Measurements from ENCODE around the gene HEPHL1. TPM values are rescaled to one million over a fixed set of nuclear protein-coding genes. Genes with fewer than 3 reads are reported as not detected.

Gene HEPHL1
- total RNA-seq, 2 donors from 2014 or later: not detected

- Histone ChIP-seq H3K27me3 (replicated peaks; ENCODE audit: insufficient read depth) (no peaks in the 10 kb centered on the region), H3K4me1 (ENCODE audit: control insufficient read depth in 1 of 2, low read depth in 2 of 2) (peaks cover 22 to 64% of the 10 kb centered on the region in 2 donors), H3K4me3 (no peak overlapping the region), H3K27ac (peak overlapping the region in 1 of 2 donors; percentile 10), H3K9me3 (no peaks in the 10 kb centered on the region), H3K36me3 (no peaks in the 10 kb centered on the region)
- no peak for TF ChIP-seq CTCF (IDR thresholded peaks at IDR 0.05)
- DNase-seq (ENCODE audit: low spot score): no peak
- ATAC-seq (ENCODE audit: insufficient number of reproducible peaks, low FRiP score, low read depth): no peak
Measured at GRCh38 chr11:94141511-94142307, 120.6 kb downstream of the HEPHL1 start.

- H3K4me3 ChIP-seq: no peak overlapping the region
- no peak for DNase-seq (ENCODE audit: low spot score)
- no peak for ATAC-seq (ENCODE audit: insufficient number of reproducible peaks, low FRiP score, low read depth)
- peak overlapping the region in 1 of 2 donors; percentile 10 for H3K27ac ChIP-seq
- no peaks in the 10 kb centered on the region for H3K27me3 ChIP-seq (replicated peaks; ENCODE audit: insufficient read depth)
- no peaks in the 10 kb centered on the region for H3K36me3 ChIP-seq
- H3K9me3 ChIP-seq: no peaks in the 10 kb centered on the region
- TF ChIP-seq CTCF (IDR thresholded peaks at IDR 0.05): no peak
- peaks cover 18 to 59% of the 10 kb centered on the region in 2 donors for H3K4me1 ChIP-seq (ENCODE audit: control insufficient read depth in 1 of 2, low read depth in 2 of 2)
Measured at GRCh38 chr11:94142308-94143281, 121.4 kb downstream of the HEPHL1 start.

GRCh38 chr11:94144216-94144615, 123.1 kb downstream of the HEPHL1 start:
- Histone ChIP-seq H3K4me3 (no peak overlapping the region), H3K36me3 (no peaks in the 10 kb centered on the region), H3K9me3 (no peaks in the 10 kb centered on the region), H3K27me3 (replicated peaks; ENCODE audit: insufficient read depth) (no peaks in the 10 kb centered on the region), H3K27ac (no peak overlapping the region), H3K4me1 (ENCODE audit: control insufficient read depth in 1 of 2, low read depth in 2 of 2) (peaks cover 18 to 62% of the 10 kb centered on the region in 2 donors)
- DNase-seq (ENCODE audit: low spot score) (no peak), ATAC-seq (ENCODE audit: insufficient number of reproducible peaks, low FRiP score, low read depth) (no peak)
- no peak for TF ChIP-seq CTCF (IDR thresholded peaks at IDR 0.05)

- H3K27me3 ChIP-seq (replicated peaks; ENCODE audit: insufficient read depth): no peaks in the 10 kb centered on the region
- no peaks in the 10 kb centered on the region for H3K36me3 ChIP-seq
- H3K9me3 ChIP-seq: no peaks in the 10 kb centered on the region
- TF ChIP-seq CTCF (IDR thresholded peaks at IDR 0.05): no peak
- peaks cover 20 to 62% of the 10 kb centered on the region in 2 donors for H3K4me1 ChIP-seq (ENCODE audit: control insufficient read depth in 1 of 2, low read depth in 2 of 2)
- H3K4me3 ChIP-seq: no peak overlapping the region
- ATAC-seq (ENCODE audit: insufficient number of reproducible peaks, low FRiP score, low read depth) (no peak), DNase-seq (ENCODE audit: low spot score) (no peak)
- no peak overlapping the region for H3K27ac ChIP-seq
Measured at GRCh38 chr11:94144664-94145063, 123.5 kb downstream of the HEPHL1 start.

- ATAC-seq (ENCODE audit: insufficient number of reproducible peaks, low FRiP score, low read depth) (no peak), DNase-seq (ENCODE audit: low spot score) (no peak)
- H3K4me1 ChIP-seq (ENCODE audit: control insufficient read depth in 1 of 2, low read depth in 2 of 2): peaks cover 23 to 63% of the 10 kb centered on the region in 2 donors
- no peak for TF ChIP-seq CTCF (IDR thresholded peaks at IDR 0.05)
- H3K9me3 ChIP-seq: no peaks in the 10 kb centered on the region
- H3K4me3 ChIP-seq: no peak overlapping the region
- no peaks in the 10 kb centered on the region for H3K27me3 ChIP-seq (replicated peaks; ENCODE audit: insufficient read depth)
- H3K36me3 ChIP-seq: no peaks in the 10 kb centered on the region
- H3K27ac ChIP-seq: no peak overlapping the region
Measured at GRCh38 chr11:94145431-94145830, 124.3 kb downstream of the HEPHL1 start.
